ENCODE measurements around the gene APOF.
"Not testable (repeated sequence)": the region's sequence is repeated elsewhere in the genome, so short reads cannot be mapped to it uniquely, and the experiment has no call there.

The APOF gene

GRCh38 chr12:56362130-56363059 lies at the start of gene APOF:
APOF (minus strand) TSS chr12:56362857; CDS start chr12:56362745, 112 bp downstream.
- DNase-seq (ENCODE audit: low read depth in 3 of 3): no peak

GRCh38 chr12:56411781-56412639 lies 49.4 kb upstream of the APOF start:
- DNase-seq (ENCODE audit: low read depth in 3 of 3): no peak

- DNase-seq (ENCODE audit: low read depth in 3 of 3): no peak
These were observed 48.1 kb upstream of the APOF start for GRCh38 chr12:56410768-56411167.

- no peak for DNase-seq (ENCODE audit: low read depth in 3 of 3)
These were observed 46.3 kb upstream of the APOF start for GRCh38 chr12:56408799-56409417.

GRCh38 chr12:56404227-56404626 lies 41.6 kb upstream of the APOF start:
- DNase-seq (ENCODE audit: low read depth in 3 of 3): not testable (repeated sequence)

- not testable (repeated sequence) for DNase-seq (ENCODE audit: low read depth in 3 of 3)
These were observed 39.0 kb upstream of the APOF start for GRCh38 chr12:56401612-56402011.

GRCh38 chr12:56401125-56401524 lies 38.5 kb upstream of the APOF start:
- DNase-seq (ENCODE audit: low read depth in 3 of 3): not testable (repeated sequence)

GRCh38 chr12:56399466-56399865 lies 36.8 kb upstream of the APOF start:
- not testable (repeated sequence) for DNase-seq (ENCODE audit: low read depth in 3 of 3)

- no peak for DNase-seq (ENCODE audit: low read depth in 3 of 3)
These were observed 35.7 kb upstream of the APOF start for GRCh38 chr12:56398324-56398723.

- no peak for DNase-seq (ENCODE audit: low read depth in 3 of 3)
These were observed 29.7 kb upstream of the APOF start for GRCh38 chr12:56392331-56392730.

- DNase-seq (ENCODE audit: low read depth in 3 of 3): no peak
These were observed 29.1 kb upstream of the APOF start for GRCh38 chr12:56391721-56392120.

GRCh38 chr12:56389412-56389811 lies 26.8 kb upstream of the APOF start:
- DNase-seq (ENCODE audit: low read depth in 3 of 3): no peak

- no peak for DNase-seq (ENCODE audit: low read depth in 3 of 3)
These were observed 24.6 kb upstream of the APOF start for GRCh38 chr12:56387152-56387736.

GRCh38 chr12:56385873-56386272 lies 23.2 kb upstream of the APOF start:
- DNase-seq (ENCODE audit: low read depth in 3 of 3): no peak

GRCh38 chr12:56382611-56383010 lies 20.0 kb upstream of the APOF start:
- no peak for DNase-seq (ENCODE audit: low read depth in 3 of 3)

GRCh38 chr12:56377989-56378316 lies 15.3 kb upstream of the APOF start:
- DNase-seq (ENCODE audit: low read depth in 3 of 3): no peak

- no peak for DNase-seq (ENCODE audit: low read depth in 3 of 3)
These were observed 14.8 kb upstream of the APOF start for GRCh38 chr12:56377310-56377988.

- no peak for DNase-seq (ENCODE audit: low read depth in 3 of 3)
These were observed 13.2 kb upstream of the APOF start for GRCh38 chr12:56375598-56376434.

- no peak for DNase-seq (ENCODE audit: low read depth in 3 of 3)
These were observed 12.3 kb upstream of the APOF start for GRCh38 chr12:56374726-56375597.

All from stimulated activated CD4-positive, alpha-beta T cell treated with anti-CD3 and anti-CD28 coated beads, TNF-alpha, amount 100 ng/mL, for 48 hours (primary cell).